Thyroid gland (tissue), 4 donors: ENCODE data around the gene CMC4. TPM values are rescaled to one million over a fixed set of nuclear protein-coding genes. Genes with fewer than 3 reads are reported as not detected.

Experiments
- DNase-seq, 2 donors: peaks; one replicate each; pipeline ENCODE4 v3.0.0-alpha.2; 2019
- H3K27ac ChIP-seq, 3 donors: fragments of 200-600 bp; sonication (generic); 1 replicate in 2 of 3; 2 replicates in 1 of 3; pipeline ENCODE4 v1.5.1; 2016 to 2019; ENCODE audit warnings: mild to moderate bottlenecking in 1 of 3, moderate library complexity in 1 of 3
- H3K27me3 ChIP-seq: fragments of 200-600 bp; sonication (generic); one replicate; pipeline ENCODE4 v1.5.1; 2019
- H3K36me3 ChIP-seq, 2 donors: fragments of 200-600 bp; sonication (generic); one replicate each; pipeline ENCODE4 v1.5.1; 2016 to 2019
- H3K4me1 ChIP-seq, 2 donors: fragments of 200-600 bp; sonication (generic); one replicate each; pipeline ENCODE4 v1.5.1; 2017 to 2019
- H3K4me3 ChIP-seq, 3 donors: fragments of 200-600 bp; sonication (generic); replicated peaks in 1 of 3; 1 replicate in 2 of 3; 2 replicates in 1 of 3; pipeline ENCODE4 v1.5.1; 2016; ENCODE audit warnings: mild to moderate bottlenecking in 1 of 3
- H3K9me3 ChIP-seq: fragments of 200-600 bp; sonication (generic); one replicate; pipeline ENCODE4 v1.5.1; 2017
- CTCF ChIP-seq, 6 experiments: fragments of 200-600 bp in 3 of 6; fragments of 450-650 bp in 3 of 6; sonication (generic) in 3 of 6; IDR thresholded peaks; one replicate each; pipeline ENCODE4 v1.5.1; 2016 to 2019; ENCODE audit warnings: antibody characterized with exemption in 6 of 6, mild to moderate bottlenecking in 2 of 6, inconsistent platforms in 1 of 6, moderate library complexity in 1 of 6
- POLR2A ChIP-seq, 2 donors: fragments of 450-650 bp; IDR thresholded peaks; one replicate each; pipeline ENCODE4 v1.6.1; 2017; ENCODE audit warnings: antibody characterized with exemption in 2 of 2, mild to moderate bottlenecking in 2 of 2, moderate library complexity in 1 of 2
- WGBS, 2 donors: methylation state at CpG; one replicate each; pipeline ENCODE4 v1.1.5; 2017; 5-methylcytosine and 5-hydroxymethylcytosine counted together
- intact Hi-C: fragments of 100-400 bp; cut with DNase I; formaldehyde crosslinking; loops from one replicate; pipeline ENCODE4 v1.15.1; 2023
- total RNA-seq, 4 donors: library from RNA; depleted of rRNA; stranded (reverse); fragments of >200 nt; gene quantifications; one replicate each; pipeline ENCODE4 v1.2.3, GENCODE V29; 2016

The CMC4 gene
- total RNA-seq, 4 donors from 2014 or later = 10.5 to 29.5 (median 21.8) TPM

DNA sequence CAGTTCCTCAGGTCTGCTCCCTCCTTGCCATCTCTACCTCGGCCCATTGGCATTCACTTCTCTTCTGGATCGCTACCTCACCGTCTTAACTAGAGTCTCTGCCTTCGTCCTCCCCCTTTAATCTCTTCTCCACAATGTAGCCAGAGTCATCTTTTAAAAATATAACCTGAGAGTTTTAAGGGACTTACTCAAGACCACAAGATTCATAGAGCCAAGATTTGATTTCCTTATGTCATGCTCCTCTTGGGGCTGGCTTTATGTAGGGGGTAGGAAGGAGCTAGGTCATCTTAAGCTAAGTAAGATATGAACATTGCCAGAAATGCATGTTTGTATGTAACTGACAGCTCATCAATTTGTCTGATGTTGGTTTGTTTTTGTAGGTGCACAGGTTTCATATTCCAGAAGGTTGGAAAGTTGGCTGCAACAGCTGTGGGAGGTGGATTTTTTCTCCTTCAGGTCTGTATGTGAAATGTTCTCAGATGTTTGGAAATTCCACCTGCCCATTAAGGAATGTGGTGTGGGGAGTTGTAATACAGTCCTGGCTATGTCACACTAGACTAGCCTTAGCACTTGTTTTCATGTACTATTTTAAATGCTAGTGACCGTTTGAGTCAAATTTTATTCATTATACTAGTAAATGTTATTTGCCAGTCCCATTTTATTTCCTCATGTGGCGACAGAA lies 24.7 kb downstream of the CMC4 start:
- Histone ChIP-seq H3K9me3 (no peaks in the 10 kb centered on the region), H3K36me3 (no peaks in the 10 kb centered on the region), H3K4me3 (no peak overlapping the region), H3K27me3 (no peaks in the 10 kb centered on the region), H3K4me1 (no peaks in the 10 kb centered on the region), H3K27ac (no peak overlapping the region)
- WGBS, 2 donors = 93 to 95% methylated on average over 6 of the region's 6 CpGs
- intact Hi-C loops = no loop called here
- TF ChIP-seq POLR2A (IDR thresholded peaks at IDR 0.05) (no peak), CTCF (IDR thresholded peaks at IDR 0.05) (no peak)
- DNase-seq = no peak

DNA sequence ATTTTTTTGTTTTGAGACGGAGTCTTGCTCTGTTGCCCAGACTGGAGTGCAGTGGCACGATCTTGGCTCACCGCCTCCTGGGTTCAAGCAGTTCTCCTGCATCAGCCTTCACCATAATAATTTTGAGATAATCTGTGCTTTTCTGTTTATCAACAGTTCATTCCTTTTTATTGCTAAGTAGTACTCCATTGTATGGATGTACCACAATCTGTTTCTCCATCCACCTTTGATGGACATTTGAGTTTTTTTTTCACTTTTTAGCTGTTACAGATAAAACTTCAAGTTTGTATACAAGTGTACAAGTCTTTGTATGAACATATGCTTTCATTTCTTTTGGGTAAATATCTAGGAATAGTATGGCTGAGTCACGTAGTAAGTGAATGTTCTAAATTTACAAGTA lies 35.2 kb downstream of the CMC4 start:
- Histone ChIP-seq H3K4me1 (no peaks in the 10 kb centered on the region), H3K27ac (no peak overlapping the region), H3K9me3 (no peaks in the 10 kb centered on the region), H3K27me3 (no peaks in the 10 kb centered on the region), H3K4me3 (no peak overlapping the region), H3K36me3 (peaks cover 0 to 7% of the 10 kb centered on the region in 2 donors)
- 100% methylated on average over 4 of the region's 4 CpGs for WGBS, 2 donors
- TF ChIP-seq CTCF (IDR thresholded peaks at IDR 0.05) = no peak
- no peak for TF ChIP-seq POLR2A (IDR thresholded peaks at IDR 0.05)
- DNase-seq = no peak
- intact Hi-C loops = no loop called here

DNA sequence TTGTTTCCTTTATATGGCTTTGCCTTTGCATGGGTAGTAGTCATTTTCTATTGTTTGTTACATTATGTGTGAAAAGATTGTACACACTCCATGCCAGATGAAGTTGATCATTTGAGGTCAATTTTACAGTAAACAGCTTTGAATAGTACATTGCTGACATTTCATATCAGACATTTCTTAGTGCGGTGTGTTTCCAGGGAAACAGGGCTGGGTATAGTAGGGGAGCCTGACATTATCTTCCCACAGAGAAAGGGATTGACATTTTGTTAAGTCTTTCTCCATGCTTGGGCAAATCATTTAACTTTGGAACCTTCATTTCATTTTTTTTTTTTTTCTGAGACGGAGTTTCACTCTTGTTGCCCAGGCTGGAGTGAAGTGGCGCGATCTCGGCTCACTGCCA lies 39.3 kb downstream of the CMC4 start:
- intact Hi-C loops = no loop called here
- Histone ChIP-seq H3K4me3 (no peak overlapping the region), H3K4me1 (no peaks in the 10 kb centered on the region), H3K27ac (no peak overlapping the region), H3K9me3 (no peaks in the 10 kb centered on the region), H3K27me3 (no peaks in the 10 kb centered on the region), H3K36me3 (peaks cover 0 to 7% of the 10 kb centered on the region in 2 donors)
- 94 to 98% methylated on average over 5 of the region's 5 CpGs for WGBS, 2 donors
- DNase-seq = no peak
- TF ChIP-seq POLR2A (IDR thresholded peaks at IDR 0.05) = no peak
- TF ChIP-seq CTCF (IDR thresholded peaks at IDR 0.05) = no peak

- H3K9me3 ChIP-seq = no peaks in the 10 kb centered on the region
- H3K36me3 ChIP-seq = no peaks in the 10 kb centered on the region
- TF ChIP-seq POLR2A (IDR thresholded peaks at IDR 0.05) (no peak), CTCF (IDR thresholded peaks at IDR 0.05) (no peak)
- H3K4me3 ChIP-seq = no peak overlapping the region
- DNase-seq = no peak
- peak overlapping the region in 1 of 3 donors; percentile 93 for H3K27ac ChIP-seq
- 89 to 90% methylated on average over 2 of the region's 2 CpGs for WGBS, 2 donors
- intact Hi-C loops = no loop called here
- H3K4me1 ChIP-seq = no peaks in the 10 kb centered on the region
- H3K27me3 ChIP-seq = no peaks in the 10 kb centered on the region
Observed at GRCh38 chrX:155028877-155029291, 42.1 kb downstream of the CMC4 start.

DNA sequence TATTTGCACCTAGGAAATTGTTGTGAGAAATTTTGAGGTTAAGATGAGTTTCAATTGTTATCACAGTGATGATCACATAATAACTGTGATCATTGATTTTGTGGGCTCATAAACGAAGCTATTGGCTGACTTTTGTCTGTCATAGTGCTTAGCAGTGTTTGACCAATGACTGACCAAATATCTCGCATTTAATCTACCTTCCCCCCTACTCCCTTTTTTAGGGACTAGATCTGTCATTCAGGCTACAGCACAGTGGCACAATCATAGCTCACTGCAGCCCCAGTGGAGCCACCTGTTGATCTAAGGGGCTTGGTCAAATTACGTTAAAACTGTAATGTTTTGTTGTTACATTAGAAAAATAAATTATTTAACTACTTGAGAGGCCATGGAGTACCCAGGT lies 42.8 kb downstream of the CMC4 start:
- no peak for DNase-seq
- intact Hi-C loops = no loop called here
- no peaks in the 10 kb centered on the region for H3K4me1 ChIP-seq
- H3K4me3 ChIP-seq = peak overlapping the region in 2 of 3 donors; percentile 43 to 49
- no peaks in the 10 kb centered on the region for H3K36me3 ChIP-seq
- no peak for TF ChIP-seq CTCF (IDR thresholded peaks at IDR 0.05)
- TF ChIP-seq POLR2A (IDR thresholded peaks at IDR 0.05) = no peak
- WGBS, 2 donors = 23% methylated on average over 3 of the region's 3 CpGs
- no peaks in the 10 kb centered on the region for H3K27me3 ChIP-seq
- peak overlapping the region; percentile 84 to 95 (median 93) for H3K27ac ChIP-seq
- no peaks in the 10 kb centered on the region for H3K9me3 ChIP-seq
